Astrocyte (in vitro differentiated cells and primary cell): ENCODE measurements around the gene SYCN.

Source experiments
- CTCF ChIP-seq: IDR thresholded peaks from 2 replicates; pipeline ENCODE4 v1.5.1; 2011; ENCODE audit warnings: low read depth, mild to moderate bottlenecking, inconsistent platforms, low read length, moderate library complexity; ENCODE audit not compliant: insufficient read depth
- EZH2 ChIP-seq: IDR thresholded peaks from 2 replicates; pipeline ENCODE4 v1.6.1; 2012; ENCODE audit warnings: mild to moderate bottlenecking, low read length, inconsistent platforms; ENCODE audit not compliant: insufficient read depth

GRCh38 chr19:39160523-39160861 is 43.6 kb downstream of the SYCN start:
- TF ChIP-seq CTCF (no peak), EZH2 (no peak)
